KMS-11 (cell line): Measurements from ENCODE around the gene BTD.
A peak's percentile ranks its signal among the peaks of the same experiment; 100 is the strongest.

Experiments
- H2AFZ ChIP-seq: fragments of 200-600 bp; sonication (generic); 2 replicates; pipeline ENCODE4 v1.6.1; 2016; ENCODE audit warnings: antibody characterized with exemption, mixed run types, low read depth
- H3K27ac ChIP-seq: fragments of 200-600 bp; sonication (generic); 2 replicates; pipeline ENCODE4 v1.6.1; 2016; ENCODE audit warnings: mild to moderate bottlenecking, mixed run types
- H3K27me3 ChIP-seq: fragments of 200-600 bp; sonication (generic); 2 replicates; pipeline ENCODE4 v1.6.1; 2017; ENCODE audit warnings: mild to moderate bottlenecking, low read depth, mixed run types, moderate library complexity; ENCODE audit not compliant: insufficient read depth
- H3K36me3 ChIP-seq: fragments of 200-600 bp; sonication (generic); 2 replicates; pipeline ENCODE4 v1.6.1; 2017; ENCODE audit warnings: mild to moderate bottlenecking, mixed run types; ENCODE audit not compliant: insufficient read depth
- H3K4me1 ChIP-seq: fragments of 200-600 bp; sonication (generic); 2 replicates; pipeline ENCODE4 v1.6.1; 2016; ENCODE audit warnings: mild to moderate bottlenecking, low read depth, mixed run types; ENCODE audit not compliant: poor library complexity, severe bottlenecking
- H3K4me2 ChIP-seq: fragments of 200-600 bp; sonication (generic); 2 replicates; pipeline ENCODE4 v1.7.0; 2016; ENCODE audit warnings: mild to moderate bottlenecking, mixed run types
- H3K4me3 ChIP-seq: fragments of 200-600 bp; sonication (generic); IDR thresholded peaks from 2 replicates; pipeline ENCODE4 v1.6.1; 2017; ENCODE audit warnings: low read depth, low read length, mixed read lengths; ENCODE audit not compliant: insufficient read depth
- H3K79me2 ChIP-seq: fragments of 200-600 bp; sonication (generic); 2 replicates; pipeline ENCODE4 v1.6.1; 2016; ENCODE audit warnings: low read depth, mixed run types; ENCODE audit not compliant: insufficient read depth
- H3K9ac ChIP-seq: fragments of 200-600 bp; sonication (generic); 2 replicates; pipeline ENCODE4 v1.6.1; 2016; ENCODE audit warnings: mild to moderate bottlenecking, mixed run types
- H4K20me1 ChIP-seq: fragments of 200-600 bp; sonication (generic); 2 replicates; pipeline ENCODE4 v1.6.1; 2016; ENCODE audit warnings: mild to moderate bottlenecking, mixed run types; ENCODE audit not compliant: insufficient read depth
- CTCF ChIP-seq: fragments of 200-600 bp; sonication (generic); conservative IDR thresholded peaks from 2 replicates; pipeline ENCODE4 v1.6.1; 2017; ENCODE audit warnings: low read depth, mild to moderate bottlenecking, antibody characterized with exemption, low read length, moderate library complexity, mixed read lengths

BTD gene

DNA sequence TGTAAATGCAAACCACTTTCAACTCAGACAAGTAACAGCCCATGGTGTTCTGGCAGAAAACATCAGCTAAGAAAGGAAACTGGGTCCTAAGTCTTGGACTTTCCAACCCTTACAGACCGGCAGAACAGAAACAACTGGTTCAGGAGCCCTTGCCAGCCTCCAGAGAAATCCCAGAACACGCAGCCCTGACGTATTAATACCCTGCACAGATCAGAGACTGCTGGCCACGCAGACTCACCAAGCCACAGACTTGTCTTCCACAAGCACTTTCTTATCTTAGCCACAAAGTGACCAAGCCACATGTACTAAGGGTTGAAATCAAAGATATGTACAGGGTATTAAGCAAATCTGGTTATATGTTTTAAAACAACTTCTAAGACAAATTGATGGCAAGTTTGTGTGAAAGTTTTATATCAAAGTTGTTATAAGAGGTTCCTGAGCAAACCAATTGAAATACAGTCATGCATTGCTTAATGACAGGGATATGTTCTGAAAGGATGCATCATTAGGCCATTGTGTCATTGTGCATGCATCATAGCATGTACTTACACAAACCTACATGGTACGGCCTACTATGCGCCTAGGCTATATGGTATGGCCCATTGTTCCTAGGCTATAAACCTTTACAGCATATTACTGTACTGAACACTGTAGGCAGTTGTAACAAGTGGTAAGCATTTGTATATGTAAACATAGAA, 36.8 kb downstream of the BTD start:
- Histone ChIP-seq H3K4me2 (peak overlapping the region; percentile 61; the same call in 1 of the 2 replicates), H4K20me1 (no peaks in the 10 kb centered on the region), H3K79me2 (no peaks in the 10 kb centered on the region), H3K4me1 (peaks cover 31% of the 10 kb centered on the region), H3K36me3 (no peaks in the 10 kb centered on the region), H3K27ac (peak overlapping the region; percentile 37; the same call in 1 of the 2 replicates), H2AFZ (no peak overlapping the region), H3K9ac (no peak overlapping the region), H3K27me3 (no peaks in the 10 kb centered on the region), H3K4me3 (no peak overlapping the region)
- TF ChIP-seq CTCF = no peak

- Histone ChIP-seq H4K20me1 (no peaks in the 10 kb centered on the region), H3K4me2 (peak overlapping the region; percentile 61; the same call in 1 of the 2 replicates), H3K9ac (no peak overlapping the region), H3K79me2 (no peaks in the 10 kb centered on the region), H2AFZ (no peak overlapping the region), H3K27me3 (no peaks in the 10 kb centered on the region), H3K4me3 (no peak overlapping the region), H3K27ac (no peak overlapping the region), H3K36me3 (no peaks in the 10 kb centered on the region), H3K4me1 (peaks cover 31% of the 10 kb centered on the region)
- no peak for TF ChIP-seq CTCF
Observed at GRCh38 chr3:15638891-15639262, 37.3 kb downstream of the BTD start.

DNA sequence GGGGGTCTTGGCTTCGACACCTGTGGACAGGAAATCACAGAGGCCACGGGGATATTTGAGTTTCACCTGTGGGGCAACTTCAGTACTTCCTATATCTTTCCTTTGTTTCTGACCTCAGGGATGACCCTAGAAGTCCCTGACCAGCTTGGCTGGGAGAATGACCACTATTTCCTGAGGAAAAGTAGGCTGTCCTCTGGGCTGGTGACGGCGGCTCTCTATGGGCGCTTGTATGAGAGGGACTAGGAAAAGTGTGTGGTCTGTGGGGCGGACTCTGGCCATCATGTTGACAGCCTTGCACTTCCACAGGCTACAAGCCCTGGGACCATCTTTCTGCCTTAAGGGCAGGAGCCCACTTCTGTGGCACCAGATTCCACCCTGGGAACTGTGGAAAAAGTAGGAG, 43.7 kb downstream of the BTD start:
- Histone ChIP-seq H2AFZ (no peak overlapping the region), H3K27ac (no peak overlapping the region), H3K4me1 (peaks cover 48% of the 10 kb centered on the region), H4K20me1 (no peaks in the 10 kb centered on the region), H3K27me3 (no peaks in the 10 kb centered on the region), H3K9ac (no peak overlapping the region), H3K4me2 (no peak overlapping the region), H3K4me3 (no peak overlapping the region), H3K36me3 (no peaks in the 10 kb centered on the region), H3K79me2 (no peaks in the 10 kb centered on the region)
- no peak for TF ChIP-seq CTCF

DNA sequence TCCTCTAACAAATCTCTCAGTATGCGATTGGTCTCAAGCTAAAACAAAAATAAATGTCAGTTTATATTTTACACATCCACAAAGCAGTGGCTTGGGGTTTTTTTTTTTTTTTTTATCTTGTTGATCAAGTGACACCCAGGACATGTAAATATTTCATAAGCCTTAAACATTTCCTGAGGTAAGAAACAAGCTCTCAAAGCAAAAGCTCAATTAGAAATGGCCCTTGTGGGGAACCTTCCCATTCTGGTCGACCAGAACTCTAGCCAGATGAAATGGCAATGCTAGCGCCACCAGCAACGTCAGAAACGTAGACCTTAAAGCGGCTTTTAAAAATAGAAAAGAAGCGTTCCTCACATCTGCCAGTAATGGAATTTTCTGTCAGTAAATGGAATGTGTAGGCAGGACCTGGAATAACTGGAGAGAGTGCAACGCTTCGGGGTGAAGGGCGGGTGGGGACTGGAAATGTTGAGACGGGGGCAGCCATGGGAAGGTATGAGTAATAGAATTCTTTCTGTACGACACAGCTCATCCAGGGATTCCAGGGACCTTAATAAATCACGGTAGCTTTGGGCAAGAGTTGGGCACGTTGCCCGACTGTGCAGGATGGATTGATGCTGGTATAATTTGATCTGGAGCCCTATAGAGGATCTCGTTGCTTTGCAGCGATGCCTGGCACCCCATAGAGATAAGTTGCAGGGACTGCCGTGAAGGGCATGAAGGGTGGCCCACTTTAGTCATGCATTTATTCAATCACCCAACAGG, 44.4 kb downstream of the BTD start:
- Histone ChIP-seq H3K4me2 (peak overlapping the region; percentile 94; the same call in 1 of the 2 replicates), H4K20me1 (no peaks in the 10 kb centered on the region), H2AFZ (no peak overlapping the region), H3K9ac (no peak overlapping the region), H3K27ac (no peak overlapping the region), H3K4me1 (peaks cover 48% of the 10 kb centered on the region), H3K36me3 (no peaks in the 10 kb centered on the region), H3K4me3 (no peak overlapping the region), H3K27me3 (no peaks in the 10 kb centered on the region), H3K79me2 (no peaks in the 10 kb centered on the region)
- TF ChIP-seq CTCF = no peak
